Stimulated activated naive CD8-positive, alpha-beta T cell treated with anti-CD3 and anti-CD28 coated beads, Interleukin-15, amount 100 ng/mL, for 72 hours (primary cell): Measurements from ENCODE around the gene ATG7.
A peak's percentile ranks its signal among the peaks of the same experiment; 100 is the strongest.

Experiments used
- ATAC-seq: fragments of 150-1000 bp; cut with Tn5 transposase; 2 replicates; pipeline ENCODE4 v1.10.0; 2021; ENCODE audit warnings: mild to moderate bottlenecking, moderate library complexity
- DNase-seq, 2 donors: peaks; one replicate each; pipeline ENCODE4 v3.0.0; 2021 to 2022
- H3K27ac Mint-ChIP-seq, 2 donors: one replicate each; pipeline ENCODE4 v1.8.0; 2022; ENCODE audit warnings: mild to moderate bottlenecking in 2 of 2, mixed read lengths in 2 of 2, moderate library complexity in 2 of 2
- H3K27me3 Mint-ChIP-seq: one replicate; pipeline ENCODE4 v1.8.0; 2022; ENCODE audit warnings: mixed read lengths
- H3K4me1 Mint-ChIP-seq: one replicate; pipeline ENCODE4 v1.8.0; 2022; ENCODE audit warnings: mild to moderate bottlenecking, mixed read lengths
- H3K4me3 Mint-ChIP-seq, 2 donors: one replicate each; pipeline ENCODE4 v1.8.0; 2022; ENCODE audit warnings: mild to moderate bottlenecking in 2 of 2, mixed read lengths in 2 of 2, moderate library complexity in 1 of 2
- H3K9me3 Mint-ChIP-seq, 2 donors: one replicate each; pipeline ENCODE4 v1.8.0; 2022; ENCODE audit warnings: mixed read lengths in 2 of 2

Gene ATG7

DNA sequence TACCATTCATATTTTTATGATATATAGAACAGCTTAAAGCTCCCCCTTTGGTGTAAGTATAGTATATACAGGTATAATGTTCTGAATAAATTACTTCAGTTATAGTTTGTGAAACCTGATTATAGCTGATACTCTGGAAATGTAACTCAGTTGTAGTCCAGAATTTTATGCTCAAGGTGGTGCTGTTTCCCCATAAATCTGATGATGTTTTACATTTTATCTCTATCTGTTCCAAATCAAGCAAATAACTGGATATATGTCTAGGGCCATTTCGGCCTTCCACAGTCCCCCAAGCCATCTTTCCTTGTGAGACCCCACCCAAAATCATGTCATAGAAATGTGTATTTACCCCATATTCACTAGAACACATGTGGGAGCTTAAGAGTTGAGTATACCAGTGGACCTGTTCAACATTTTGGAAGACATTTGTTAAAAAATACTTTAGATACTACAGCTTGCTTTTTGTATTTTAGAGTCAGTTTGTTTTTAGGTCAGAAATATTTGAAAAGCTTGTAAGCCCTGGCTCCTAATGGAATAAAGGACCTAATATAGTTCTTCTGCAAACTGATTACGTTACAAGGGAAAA is 107.1 kb downstream of the ATG7 start:
- DNase-seq: peak in 1 of 2 donors; percentile 19
- Mint-ChIP-seq H3K27me3 (no peaks in the 10 kb centered on the region), H3K27ac (no peak overlapping the region), H3K9me3 (no peaks in the 10 kb centered on the region), H3K4me1 (no peaks in the 10 kb centered on the region), H3K4me3 (no peak overlapping the region)
- ATAC-seq: peak; percentile 39

DNA sequence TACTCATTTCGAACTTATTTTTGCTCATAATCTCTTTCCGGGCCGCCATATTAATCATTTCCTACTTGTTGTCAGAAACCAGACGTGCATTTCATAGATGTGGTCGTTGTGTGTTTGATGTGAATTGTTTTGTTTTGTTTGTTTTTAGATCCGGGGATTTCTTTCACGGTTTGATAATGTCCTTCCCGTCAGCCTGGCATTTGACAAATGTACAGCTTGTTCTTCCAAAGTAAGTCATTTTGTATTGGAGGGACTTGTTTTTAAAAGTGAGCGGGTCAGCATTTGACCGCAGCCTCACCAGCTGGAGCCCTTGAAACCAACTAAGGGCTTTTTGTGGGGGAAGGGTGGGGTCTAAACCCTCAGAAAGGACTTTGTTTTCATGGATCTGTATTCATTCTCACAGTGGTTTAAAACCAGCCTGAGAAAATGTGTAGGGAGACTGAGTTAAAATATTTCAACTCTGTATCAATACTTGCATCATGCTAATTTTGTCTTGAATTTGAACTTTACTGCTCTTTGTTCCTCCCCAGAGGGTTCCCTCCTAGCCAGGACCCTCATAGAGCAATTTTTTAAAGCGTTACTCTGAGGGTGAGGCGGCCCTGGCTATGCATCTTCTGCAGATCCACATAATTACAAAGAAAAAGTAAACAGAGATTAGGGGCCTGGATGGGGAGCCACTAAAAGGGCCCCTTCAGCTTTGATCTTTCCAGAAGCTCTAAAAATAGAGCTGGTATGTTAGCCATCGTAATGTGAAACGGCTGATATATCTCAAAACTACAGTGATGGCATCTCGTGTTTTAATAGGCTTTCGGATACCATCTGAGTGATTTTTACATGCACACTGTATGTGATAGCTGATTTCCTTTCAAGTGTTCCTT is 107.9 kb downstream of the ATG7 start:
- no peak for DNase-seq
- ATAC-seq: no peak
- H3K9me3 Mint-ChIP-seq: no peaks in the 10 kb centered on the region
- no peak overlapping the region for H3K4me3 Mint-ChIP-seq
- H3K27me3 Mint-ChIP-seq: no peaks in the 10 kb centered on the region
- H3K4me1 Mint-ChIP-seq: no peaks in the 10 kb centered on the region
- H3K27ac Mint-ChIP-seq: no peak overlapping the region

DNA sequence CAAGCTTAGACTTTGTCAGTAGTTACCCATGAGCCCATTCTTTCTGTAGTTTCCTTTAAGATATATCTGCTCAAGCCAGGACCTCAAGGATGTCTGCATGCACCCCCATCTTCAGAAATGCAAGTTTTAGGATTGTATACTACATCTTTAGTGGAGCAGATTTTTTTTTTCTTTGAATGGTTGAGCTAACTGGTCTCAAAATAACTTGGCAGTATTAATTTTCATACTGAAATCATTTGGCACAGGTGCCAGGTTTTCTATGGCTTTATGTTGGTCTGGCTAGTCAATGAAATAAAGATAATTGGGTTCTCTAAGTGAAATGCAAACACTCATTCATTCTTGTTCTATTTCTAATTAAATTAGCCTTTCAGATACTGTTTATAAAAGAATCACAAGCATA is 108.9 kb downstream of the ATG7 start:
- ATAC-seq (no peak), DNase-seq (no peak)
- no peaks in the 10 kb centered on the region for H3K4me1 Mint-ChIP-seq
- H3K27ac Mint-ChIP-seq: no peak overlapping the region
- H3K9me3 Mint-ChIP-seq: no peaks in the 10 kb centered on the region
- no peaks in the 10 kb centered on the region for H3K27me3 Mint-ChIP-seq
- no peak overlapping the region for H3K4me3 Mint-ChIP-seq

DNA sequence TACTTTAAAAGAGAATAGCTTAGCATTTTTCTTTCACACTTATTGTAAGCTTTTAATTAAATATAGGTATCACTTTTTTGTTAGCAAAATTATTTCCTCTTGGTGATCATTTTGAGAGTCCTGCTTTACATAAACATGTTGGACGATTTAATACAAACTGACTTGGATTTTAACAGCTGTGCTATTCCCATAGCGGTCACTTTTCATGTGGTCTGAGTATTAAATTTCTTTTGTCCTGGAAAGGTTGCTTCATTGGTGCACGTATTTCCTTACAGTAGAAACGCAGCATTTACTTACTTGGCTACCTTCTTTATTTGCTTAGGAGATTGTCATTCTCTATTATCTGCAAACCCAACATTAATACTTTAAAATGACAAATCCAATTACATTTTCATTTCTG is 109.4 kb downstream of the ATG7 start:
- Mint-ChIP-seq H3K4me3 (no peak overlapping the region), H3K9me3 (no peaks in the 10 kb centered on the region), H3K27ac (no peak overlapping the region), H3K4me1 (no peaks in the 10 kb centered on the region), H3K27me3 (no peaks in the 10 kb centered on the region)
- no peak for DNase-seq
- no peak for ATAC-seq

DNA sequence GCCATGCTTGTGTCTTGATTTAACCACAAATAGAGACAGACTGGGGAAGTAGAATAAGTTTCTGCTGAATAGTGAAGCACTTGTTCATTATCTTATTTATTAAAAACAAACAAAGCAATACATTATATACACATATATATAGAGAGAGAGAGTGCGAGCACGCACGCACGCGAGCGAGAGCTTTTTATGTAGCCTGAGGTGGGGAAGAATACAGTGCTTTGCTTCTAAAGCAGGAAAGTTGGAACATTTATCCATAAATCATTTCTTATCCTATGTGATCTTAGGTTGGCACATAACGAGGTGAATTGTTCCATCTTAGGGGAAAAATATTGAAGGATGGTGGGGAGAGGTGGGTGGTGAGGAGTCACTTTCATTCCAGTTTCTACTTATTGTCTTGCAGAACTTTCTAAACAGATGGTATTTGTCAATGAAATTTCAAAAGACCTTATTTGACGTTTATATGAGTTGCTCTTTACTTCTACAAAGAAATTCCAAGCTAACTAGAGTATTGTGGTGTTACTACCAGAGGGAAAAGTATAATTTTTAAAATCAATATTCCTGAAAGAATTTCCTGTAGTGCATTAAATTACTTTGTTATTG is 110.0 kb downstream of the ATG7 start:
- DNase-seq (no peak), ATAC-seq (no peak)
- H3K27ac Mint-ChIP-seq: peak overlapping the region in 1 of 2 donors; percentile 52
- H3K4me1 Mint-ChIP-seq: no peaks in the 10 kb centered on the region
- H3K27me3 Mint-ChIP-seq: no peaks in the 10 kb centered on the region
- no peak overlapping the region for H3K4me3 Mint-ChIP-seq
- no peaks in the 10 kb centered on the region for H3K9me3 Mint-ChIP-seq

DNA sequence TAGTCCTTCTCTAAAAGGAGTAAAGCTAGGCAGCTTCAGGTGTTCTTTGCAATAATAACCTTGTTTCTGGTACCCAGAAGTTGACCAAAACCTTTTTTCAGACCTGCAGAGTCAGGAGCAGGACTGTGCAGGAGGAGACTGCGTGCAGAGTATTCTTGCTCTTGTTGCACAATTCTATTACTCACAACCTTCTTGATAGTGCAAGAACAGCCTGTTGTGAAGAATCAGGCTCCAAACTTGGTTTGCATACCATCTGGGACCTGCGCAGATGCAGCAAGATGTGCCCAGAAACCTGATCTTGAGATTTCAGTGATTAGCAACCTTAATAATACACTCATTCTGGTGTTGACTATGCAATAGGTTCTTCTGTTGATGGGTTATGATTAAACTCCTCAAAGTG is 111.9 kb downstream of the ATG7 start:
- H3K9me3 Mint-ChIP-seq: no peaks in the 10 kb centered on the region
- H3K4me3 Mint-ChIP-seq: no peak overlapping the region
- H3K27me3 Mint-ChIP-seq: no peaks in the 10 kb centered on the region
- no peak overlapping the region for H3K27ac Mint-ChIP-seq
- no peak for DNase-seq
- ATAC-seq: no peak
- no peaks in the 10 kb centered on the region for H3K4me1 Mint-ChIP-seq

DNA sequence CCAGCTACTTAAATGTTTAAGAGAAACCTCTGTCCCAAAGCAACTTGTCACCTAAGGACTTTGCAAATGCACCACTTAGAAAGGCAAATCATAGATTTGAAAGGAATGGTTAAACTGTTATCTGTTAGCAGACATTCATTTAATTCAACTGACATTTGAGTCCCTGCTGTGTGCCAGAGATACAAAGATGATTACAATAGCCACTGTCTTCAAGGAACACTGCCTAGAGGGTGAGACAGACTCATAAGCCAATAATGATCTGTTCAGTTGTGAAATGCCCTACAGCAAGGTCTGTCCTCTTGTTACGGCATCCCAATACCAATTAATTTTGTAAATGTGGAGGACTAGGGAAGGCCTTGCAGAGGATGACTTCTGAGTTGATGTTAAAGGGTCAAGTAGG is 113.1 kb downstream of the ATG7 start:
- Mint-ChIP-seq H3K27ac (no peak overlapping the region), H3K4me3 (no peak overlapping the region), H3K9me3 (no peaks in the 10 kb centered on the region), H3K4me1 (peaks cover 8% of the 10 kb centered on the region), H3K27me3 (no peaks in the 10 kb centered on the region)
- ATAC-seq (no peak), DNase-seq (no peak)

DNA sequence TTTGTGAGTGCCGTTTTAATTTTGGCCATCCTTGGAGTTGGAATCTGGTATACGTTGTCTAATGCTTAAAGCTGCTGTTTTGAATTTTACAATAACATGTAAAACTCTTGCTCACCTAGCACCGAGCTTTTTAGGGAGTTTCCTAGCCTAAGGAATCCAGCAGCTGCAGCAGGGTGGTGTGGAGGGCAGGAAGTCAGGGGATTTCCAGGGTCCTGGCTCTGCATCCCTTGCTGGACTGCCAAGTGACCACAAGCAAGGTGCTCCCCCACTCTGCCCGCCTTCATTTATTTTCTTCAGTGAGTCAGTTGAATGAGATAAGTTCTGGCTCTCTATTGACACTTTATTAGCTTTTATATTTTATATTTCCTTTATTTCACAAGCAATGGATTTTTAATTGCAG is 113.7 kb downstream of the ATG7 start:
- no peak for ATAC-seq
- DNase-seq: no peak
- Mint-ChIP-seq H3K4me1 (peaks cover 13% of the 10 kb centered on the region), H3K27ac (no peak overlapping the region), H3K9me3 (no peaks in the 10 kb centered on the region), H3K27me3 (no peaks in the 10 kb centered on the region), H3K4me3 (no peak overlapping the region)

DNA sequence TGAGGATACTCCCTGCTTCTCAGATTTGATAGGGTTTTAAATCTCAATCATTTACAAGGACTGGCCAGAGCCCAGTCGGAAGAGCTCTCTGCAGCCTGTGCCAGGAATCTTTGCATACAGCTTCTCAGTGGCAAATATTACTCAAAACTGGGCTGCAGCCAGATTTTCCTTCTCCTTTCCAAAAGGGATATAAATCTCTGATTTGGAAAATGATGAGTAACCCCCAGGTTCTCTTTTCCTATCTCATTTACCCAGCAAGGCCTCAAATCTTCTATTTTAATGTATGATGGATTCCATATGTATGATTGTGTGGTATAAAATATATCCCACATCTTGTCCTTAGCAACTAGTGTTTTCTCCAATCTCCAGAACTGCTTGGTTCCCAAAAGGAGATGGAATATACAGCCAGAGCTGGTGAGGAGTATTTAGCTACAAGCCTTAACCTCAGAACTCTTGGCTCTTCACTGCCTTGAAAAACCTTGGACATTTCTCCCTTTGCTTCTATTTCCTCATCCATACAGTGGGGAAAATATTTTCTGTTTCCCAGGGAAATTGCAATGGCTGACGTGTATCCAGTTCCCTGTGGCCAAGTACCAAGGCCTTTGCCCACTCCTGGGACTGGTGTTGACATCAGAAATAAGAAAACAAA is 114.4 kb downstream of the ATG7 start:
- Mint-ChIP-seq H3K27me3 (no peaks in the 10 kb centered on the region), H3K27ac (no peak overlapping the region), H3K9me3 (no peaks in the 10 kb centered on the region), H3K4me1 (peaks cover 20% of the 10 kb centered on the region), H3K4me3 (no peak overlapping the region)
- no peak for DNase-seq
- ATAC-seq: no peak

DNA sequence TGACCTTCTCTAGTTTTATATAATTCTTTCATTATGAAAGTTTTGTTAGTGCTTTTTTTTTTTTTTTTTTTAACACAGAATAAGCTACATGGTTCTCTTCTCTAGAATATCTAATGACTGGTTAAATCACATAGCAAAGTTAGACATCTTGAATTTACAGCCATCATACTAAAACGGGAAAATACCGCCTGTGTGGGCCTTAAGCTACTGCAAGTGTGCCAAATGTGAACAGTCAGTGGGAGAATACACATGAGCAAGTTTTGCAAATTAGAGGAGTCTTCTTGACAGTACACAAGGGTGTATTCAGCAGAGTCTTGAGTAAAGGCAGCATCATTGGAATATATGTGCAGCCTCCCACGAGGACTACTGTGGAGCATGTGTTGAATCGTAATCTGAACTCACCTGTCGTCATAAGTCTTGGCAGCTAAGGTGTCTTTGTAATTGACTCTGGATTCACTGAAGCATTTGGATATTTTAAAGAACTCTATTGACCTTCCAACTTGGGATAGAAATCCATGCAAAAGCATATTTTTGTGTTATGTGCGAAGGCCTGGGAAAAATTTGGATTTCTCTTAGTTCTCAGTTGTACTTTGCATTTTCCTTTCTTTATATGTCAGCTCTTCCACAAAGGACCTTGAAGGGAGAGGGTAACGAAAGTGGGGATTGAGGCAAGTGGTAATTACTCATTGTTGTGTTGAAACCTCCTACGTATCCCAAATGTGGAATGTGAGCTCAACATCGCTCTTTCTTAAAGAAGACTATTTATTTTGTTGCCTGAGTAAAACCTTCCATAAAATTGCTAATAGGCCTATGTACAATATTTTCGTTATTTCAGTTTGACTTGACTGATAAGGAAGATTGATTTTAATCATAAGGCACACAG is 117.4 kb downstream of the ATG7 start:
- Mint-ChIP-seq H3K27ac (no peak overlapping the region), H3K9me3 (no peaks in the 10 kb centered on the region), H3K4me3 (no peak overlapping the region), H3K4me1 (peaks cover 27% of the 10 kb centered on the region), H3K27me3 (no peaks in the 10 kb centered on the region)
- no peak for DNase-seq
- ATAC-seq: no peak

DNA sequence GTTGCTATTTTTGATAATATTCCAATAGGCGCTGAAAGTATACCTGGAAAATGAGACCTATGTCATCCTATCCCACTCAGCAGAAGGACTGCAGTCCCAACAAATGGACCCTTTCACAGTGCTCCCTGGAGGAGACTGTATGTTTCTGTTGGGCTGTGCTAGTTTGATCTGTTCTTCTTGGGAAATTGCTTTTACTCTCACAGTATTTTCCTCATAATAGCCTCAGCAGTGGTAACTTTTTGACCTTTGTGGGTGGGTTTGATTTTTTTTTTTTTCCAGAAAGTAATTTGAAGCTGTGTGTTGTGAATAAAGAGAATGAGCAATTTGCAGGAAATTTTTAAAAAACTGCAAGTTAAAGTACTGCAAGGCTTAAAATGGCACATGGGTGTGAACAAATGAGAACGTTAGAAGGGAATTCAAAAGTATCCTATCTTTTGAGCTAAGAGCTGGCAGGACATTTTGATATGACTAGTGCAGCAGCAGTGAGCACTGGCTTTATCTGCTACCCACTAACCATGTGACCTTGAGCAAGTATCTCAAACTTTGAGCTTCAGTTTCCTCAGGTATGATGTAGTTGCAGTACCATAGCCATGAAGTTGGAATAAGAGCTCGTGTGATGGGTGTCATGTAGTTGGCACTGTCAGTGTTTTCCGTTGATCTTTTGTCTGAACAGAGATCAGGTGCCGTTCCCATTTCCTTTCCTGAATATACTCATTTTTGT is 118.4 kb downstream of the ATG7 start:
- H3K27ac Mint-ChIP-seq: peak overlapping the region in 1 of 2 donors; percentile 34
- no peaks in the 10 kb centered on the region for H3K9me3 Mint-ChIP-seq
- H3K27me3 Mint-ChIP-seq: no peaks in the 10 kb centered on the region
- DNase-seq: no peak
- no peak for ATAC-seq
- peaks cover 27% of the 10 kb centered on the region for H3K4me1 Mint-ChIP-seq
- H3K4me3 Mint-ChIP-seq: no peak overlapping the region

DNA sequence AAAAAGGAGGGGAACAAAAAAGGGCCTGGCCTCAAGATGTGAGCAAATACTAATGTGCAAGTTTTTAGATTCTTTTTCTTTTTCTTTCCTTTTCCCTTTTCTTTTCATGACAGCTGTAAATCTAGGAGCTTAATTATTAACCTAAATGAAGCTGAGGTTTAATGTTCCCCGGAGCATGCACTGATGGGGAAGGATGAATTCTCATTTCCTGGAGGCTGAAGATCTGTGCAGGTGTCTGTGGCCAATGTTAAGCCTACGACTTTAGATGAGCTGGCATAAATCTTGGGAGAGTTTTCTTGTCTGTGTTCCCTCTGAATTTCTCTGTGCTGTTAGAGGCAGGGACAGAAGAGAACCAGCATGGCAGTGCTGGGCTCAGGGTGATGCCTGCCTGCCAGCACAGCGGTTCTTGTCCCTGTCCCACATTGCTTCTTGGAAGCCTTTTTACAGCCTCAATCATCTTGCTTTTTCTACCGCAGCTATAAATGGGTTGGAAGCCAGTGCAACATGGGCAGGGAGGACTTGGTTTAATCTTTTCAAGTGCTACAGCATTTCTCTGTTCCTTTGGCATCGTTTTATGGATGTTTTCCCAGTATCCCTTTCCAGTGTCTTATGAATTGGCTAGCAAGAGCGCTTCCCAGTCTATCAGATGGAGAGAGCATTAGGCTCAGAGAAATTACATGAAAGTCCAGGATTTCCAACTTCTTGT is 119.1 kb downstream of the ATG7 start:
- H3K4me3 Mint-ChIP-seq: no peak overlapping the region
- no peaks in the 10 kb centered on the region for H3K27me3 Mint-ChIP-seq
- DNase-seq: no peak
- no peak for ATAC-seq
- peak overlapping the region in 1 of 2 donors; percentile 34 for H3K27ac Mint-ChIP-seq
- H3K4me1 Mint-ChIP-seq: peaks cover 27% of the 10 kb centered on the region
- H3K9me3 Mint-ChIP-seq: no peaks in the 10 kb centered on the region

DNA sequence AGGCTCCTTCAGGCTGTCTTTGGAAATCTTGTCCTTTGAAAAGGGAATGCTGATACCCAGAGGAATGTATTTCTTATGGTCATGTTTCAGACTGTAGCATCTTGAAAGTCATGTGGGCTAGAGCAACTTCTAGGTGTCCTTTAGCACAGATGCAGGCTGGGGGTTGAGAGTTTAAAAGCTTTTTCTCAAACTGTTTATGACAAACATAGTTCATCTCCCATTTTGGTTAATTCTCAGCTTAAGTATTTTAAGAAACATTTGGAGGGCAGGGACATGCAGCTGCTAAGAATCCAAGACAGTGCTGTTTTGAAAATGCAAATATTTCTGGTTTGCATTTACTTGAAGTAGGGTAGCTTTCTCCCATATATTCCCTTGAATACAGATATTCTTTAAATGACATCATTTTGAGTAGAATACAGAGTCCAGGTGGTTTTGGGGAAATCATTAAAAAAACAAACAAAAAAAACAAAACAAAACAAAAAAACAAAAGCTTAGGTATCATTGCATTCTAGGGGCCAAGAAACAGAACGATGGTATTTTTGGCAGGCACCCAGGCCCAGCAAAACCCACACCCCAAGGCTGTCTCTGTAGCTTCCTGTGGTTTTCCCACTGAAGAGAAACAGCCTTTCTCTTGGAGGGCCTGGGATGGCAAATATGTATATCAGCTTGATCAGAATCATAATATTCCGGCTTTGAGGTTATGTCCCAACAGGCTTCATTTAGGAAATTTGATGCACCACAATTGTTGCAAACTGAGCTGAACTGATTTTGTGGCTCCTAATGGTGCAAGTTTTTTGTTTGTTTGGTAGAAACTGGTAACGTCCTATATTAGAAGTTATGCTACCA is 120.0 kb downstream of the ATG7 start:
- H3K4me1 Mint-ChIP-seq: peaks cover 27% of the 10 kb centered on the region
- H3K27me3 Mint-ChIP-seq: no peaks in the 10 kb centered on the region
- no peak overlapping the region for H3K4me3 Mint-ChIP-seq
- DNase-seq: no peak
- no peak for ATAC-seq
- H3K9me3 Mint-ChIP-seq: no peaks in the 10 kb centered on the region
- H3K27ac Mint-ChIP-seq: no peak overlapping the region

DNA sequence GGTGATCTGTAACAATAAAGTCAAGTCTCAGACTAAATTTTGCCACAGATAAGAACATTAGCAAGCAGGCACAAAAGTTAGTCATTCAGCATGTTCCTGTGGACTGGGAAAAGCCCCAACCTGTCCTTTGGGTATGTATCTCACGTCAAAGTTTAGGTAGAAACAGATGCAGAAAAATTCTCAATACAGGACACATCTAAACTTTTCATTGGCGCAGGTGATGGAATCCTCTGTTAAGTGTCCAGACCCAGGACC is 120.6 kb downstream of the ATG7 start:
- no peak for ATAC-seq
- H3K4me3 Mint-ChIP-seq: no peak overlapping the region
- no peak for DNase-seq
- H3K27ac Mint-ChIP-seq: no peak overlapping the region
- no peaks in the 10 kb centered on the region for H3K27me3 Mint-ChIP-seq
- H3K9me3 Mint-ChIP-seq: no peaks in the 10 kb centered on the region
- peaks cover 27% of the 10 kb centered on the region for H3K4me1 Mint-ChIP-seq
